Measurements from ENCODE around the gene CBX8.

DNA sequence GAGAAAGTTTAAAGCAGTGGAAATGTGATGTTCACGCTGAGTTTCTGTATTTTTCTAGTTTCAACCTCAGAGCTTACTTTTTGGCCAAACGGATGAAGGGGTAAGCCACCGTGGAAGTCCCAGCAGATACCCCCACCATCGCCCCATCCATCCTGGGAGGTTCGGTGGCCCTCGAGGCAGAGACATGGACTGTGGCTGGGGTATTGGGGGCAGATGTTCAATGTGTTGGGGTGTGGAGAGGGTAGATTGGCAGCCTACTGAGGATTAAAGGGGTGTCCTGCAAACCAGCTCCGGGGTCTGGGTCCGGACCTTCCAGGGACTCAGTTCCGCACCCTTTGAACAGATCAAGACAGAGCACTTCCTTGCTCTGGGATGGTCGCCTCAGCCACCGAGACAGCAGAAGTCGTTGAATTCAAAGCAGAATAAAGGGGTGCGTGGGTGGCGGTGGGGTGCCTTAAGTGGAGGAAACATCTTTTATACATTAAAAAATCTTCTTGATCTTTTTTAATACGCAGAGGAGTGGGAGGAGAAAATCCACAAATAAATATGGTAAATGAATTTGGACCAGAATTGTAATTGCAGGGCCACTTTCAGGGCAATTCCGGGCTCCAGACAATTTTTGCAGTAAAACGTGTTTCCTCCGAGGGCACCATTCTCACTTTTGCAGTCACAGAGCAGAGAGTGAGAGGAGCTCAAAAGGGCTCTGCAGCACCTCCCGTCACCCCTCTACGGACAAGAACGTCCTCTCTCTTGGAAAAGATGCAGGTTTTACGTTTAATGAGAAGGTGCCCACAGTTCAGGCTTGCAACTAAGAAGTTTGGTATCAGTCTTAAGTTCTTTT, 8.2 kb upstream of the CBX8 start:
- no peak for TF ChIP-seq TOPORS (CRISPR knock-in tag; IDR thresholded peaks at IDR 0.05)
- no peak for TF ChIP-seq MXI1 (IDR thresholded peaks at IDR 0.05; ENCODE audit: borderline replicate concordance, low read depth, low read length)
- no peak for TF ChIP-seq ZNF83 (CRISPR knock-in tag; IDR thresholded peaks at IDR 0.05; ENCODE audit: borderline replicate concordance)
- no peak for TF ChIP-seq ATF1 (CRISPR knock-in tag; IDR thresholded peaks at IDR 0.05)
- TF ChIP-seq ZFX (CRISPR knock-in tag; IDR thresholded peaks at IDR 0.05; ENCODE audit: low read depth) = no peak

Measured in HepG2 (cell line).